Activated B cell treated with CpG ODN at 0.5 μM for 24 hours (primary cell): Measurements from ENCODE around the gene ZNF136. TPM values are rescaled to one million over a fixed set of nuclear protein-coding genes. Genes with fewer than 3 reads are reported as not detected.

Experiments
- ATAC-seq: fragments of 200-7000 bp; cut with Tn5 transposase; one replicate; pipeline ENCODE4 v1.10.0; 2021; ENCODE audit warnings: low read depth, mild to moderate bottlenecking, moderate library complexity
- CTCF ChIA-PET: fragments of 350-600 bp; sonication (Branson Sonifier 250); formaldehyde crosslinking; loops from one replicate; lab custom pipeline; 2021; ENCODE audit warnings: antibody characterized with exemption; lab: Charles Lee
- POLR2A ChIA-PET: fragments of 350-600 bp; sonication (Branson Sonifier 250); formaldehyde crosslinking; loops from one replicate; lab custom pipeline; 2021; ENCODE audit warnings: antibody characterized with exemption; lab: Charles Lee
- DNase-seq: peaks from one replicate; pipeline ENCODE4 v3.0.0; 2022
- H3K27ac Mint-ChIP-seq: one replicate; pipeline ENCODE4 v1.8.0; 2020; ENCODE audit warnings: mixed read lengths
- H3K27me3 Mint-ChIP-seq: one replicate; pipeline ENCODE4 v1.8.0; 2021; ENCODE audit warnings: mixed read lengths
- H3K36me3 Mint-ChIP-seq: one replicate; pipeline ENCODE4 v1.8.0; 2021; ENCODE audit warnings: low read depth, mixed read lengths
- H3K4me1 Mint-ChIP-seq: one replicate; pipeline ENCODE4 v1.8.0; 2021; ENCODE audit warnings: mixed read lengths
- H3K4me3 Mint-ChIP-seq: one replicate; pipeline ENCODE4 v1.8.0; 2020; ENCODE audit warnings: mild to moderate bottlenecking, mixed read lengths
- H3K9me3 Mint-ChIP-seq: one replicate; pipeline ENCODE4 v1.8.0; 2020; ENCODE audit warnings: mixed read lengths
- CTCF ChIP-seq: fragments of 200-600 bp; IDR thresholded peaks from one replicate; pipeline ENCODE4 v1.8.0; 2022; ENCODE audit warnings: antibody characterized with exemption, mild to moderate bottlenecking
- intact Hi-C: fragments of 100-400 bp; cut with micrococcal nuclease; formaldehyde crosslinking; loops from one replicate; pipeline ENCODE4 v1.15.1; 2024
- total RNA-seq: library from RNA; stranded (reverse); gene quantifications from 2 replicates; pipeline ENCODE4 v1.2.3, GENCODE V29; 2022

ZNF136 gene
- total RNA-seq, 1 donor from 2014 or later = 24.6 TPM

GRCh38 chr19:12222980-12223630 lies 60.2 kb downstream of the ZNF136 start:
- CTCF ChIA-PET = no interaction called here
- no peak for DNase-seq
- no peak overlapping the region for H3K4me3 Mint-ChIP-seq
- no peaks in the 10 kb centered on the region for H3K4me1 Mint-ChIP-seq
- H3K27ac Mint-ChIP-seq = no peak overlapping the region
- peaks cover 9% of the 10 kb centered on the region for H3K9me3 Mint-ChIP-seq
- ATAC-seq = no peak
- no peaks in the 10 kb centered on the region for H3K27me3 Mint-ChIP-seq
- no peak for TF ChIP-seq CTCF
- peaks cover 20% of the 10 kb centered on the region for H3K36me3 Mint-ChIP-seq
- POLR2A ChIA-PET = no interaction called here
- intact Hi-C loops = no loop called here

GRCh38 chr19:12224676-12225075 lies 61.8 kb downstream of the ZNF136 start:
- DNase-seq = no peak
- intact Hi-C loops = no loop called here
- no peak for ATAC-seq
- ChIA-PET CTCF (no interaction called here), POLR2A (no interaction called here)
- Mint-ChIP-seq H3K27me3 (no peaks in the 10 kb centered on the region), H3K36me3 (peaks cover 18% of the 10 kb centered on the region), H3K4me3 (no peak overlapping the region), H3K9me3 (no peaks in the 10 kb centered on the region), H3K27ac (no peak overlapping the region), H3K4me1 (no peaks in the 10 kb centered on the region)
- no peak for TF ChIP-seq CTCF

- TF ChIP-seq CTCF = no peak
- H3K4me3 Mint-ChIP-seq = no peak overlapping the region
- peaks cover 53% of the 10 kb centered on the region for H3K36me3 Mint-ChIP-seq
- ATAC-seq (no peak), DNase-seq (no peak)
- intact Hi-C loops = no loop called here
- H3K27ac Mint-ChIP-seq = no peak overlapping the region
- H3K27me3 Mint-ChIP-seq = no peaks in the 10 kb centered on the region
- POLR2A ChIA-PET = no interaction called here
- H3K9me3 Mint-ChIP-seq = no peaks in the 10 kb centered on the region
- no peaks in the 10 kb centered on the region for H3K4me1 Mint-ChIP-seq
- CTCF ChIA-PET = no interaction called here
Measured at GRCh38 chr19:12229990-12230389, 67.1 kb downstream of the ZNF136 start.

GRCh38 chr19:12230751-12231733 lies 68.1 kb downstream of the ZNF136 start:
- no peaks in the 10 kb centered on the region for H3K4me1 Mint-ChIP-seq
- no peak overlapping the region for H3K4me3 Mint-ChIP-seq
- H3K27me3 Mint-ChIP-seq = no peaks in the 10 kb centered on the region
- DNase-seq (no peak), ATAC-seq (no peak)
- no peaks in the 10 kb centered on the region for H3K9me3 Mint-ChIP-seq
- intact Hi-C loops = no loop called here
- CTCF ChIA-PET = no interaction called here
- no peak for TF ChIP-seq CTCF
- no peak overlapping the region for H3K27ac Mint-ChIP-seq
- peaks cover 53% of the 10 kb centered on the region for H3K36me3 Mint-ChIP-seq
- POLR2A ChIA-PET = no interaction called here

- Mint-ChIP-seq H3K4me3 (no peak overlapping the region), H3K27me3 (no peaks in the 10 kb centered on the region), H3K4me1 (no peaks in the 10 kb centered on the region), H3K36me3 (peaks cover 62% of the 10 kb centered on the region), H3K9me3 (no peaks in the 10 kb centered on the region), H3K27ac (no peak overlapping the region)
- TF ChIP-seq CTCF = no peak
- ChIA-PET CTCF (no interaction called here), POLR2A (no interaction called here)
- ATAC-seq (no peak), DNase-seq (no peak)
- intact Hi-C loops = no loop called here
Measured at GRCh38 chr19:12232961-12233360, 70.1 kb downstream of the ZNF136 start.
